K562 (cell line): ENCODE results near the gene TLR6. TPM values are rescaled to one million over a fixed set of nuclear protein-coding genes. Genes with fewer than 3 reads are reported as not detected.
A peak's percentile ranks its signal among the peaks of the same experiment; 100 is the strongest.

ENCODE experiments used
- ATAC-seq: fragments of 200-7000 bp; cut with Tn5 transposase; 3 replicates; pipeline ENCODE4 v1.9.1; 2020; ENCODE audit warnings: moderate library complexity
- BruUV-seq: library from RNA; stranded (reverse); fragments of 400-500 nt; replicated peaks from 2 replicates; lab custom pipeline; 2021; lab: Mats Ljungman, UMichigan
- CTCF ChIA-PET: fragments of 300-600 bp; formaldehyde crosslinking; extraction: SDS; loops from one replicate; lab custom pipeline; 2021; ENCODE audit warnings: low intra/inter-chr PET ratio; lab: Yijun Ruan, JAX
- POLR2A ChIA-PET: fragments of 300-600, 350-650 bp; sonication (Branson Sonifier 250); formaldehyde crosslinking; extraction: SDS; loops from one replicate; lab custom pipeline; 2021; ENCODE audit warnings: antibody characterized with exemption, inconsistent platforms; lab: Yijun Ruan, JAX
- DNase-seq, 4 experiments: peaks; one replicate each; pipeline versions ENCODE4 v3.0.0 to v3.0.0-alpha.2; 2011 to 2018; ENCODE audit warnings: low spot score in 3 of 4, mixed read lengths in 3 of 4; ENCODE audit errors: extremely low read depth in 1 of 4
- FAIRE-seq: peaks from 2 replicates; lab custom pipeline; 2011; peaks lifted over from hg19 to GRCh38; lab: Jason Lieb, UNC
- H2AFZ ChIP-seq: 2 replicates; pipeline ENCODE4 v1.6.0; 2011; ENCODE audit warnings: low read depth, low read length, control low read depth, inconsistent platforms
- H3K27ac ChIP-seq: fragments of 200-600 bp; 3 replicates; pipeline ENCODE4 v1.8.0; 2011; ENCODE audit warnings: low read depth, mild to moderate bottlenecking, control low read depth, inconsistent platforms, low read length, moderate library complexity, mixed read lengths; ENCODE audit errors: extremely low read depth
- H3K27me3 ChIP-seq, 2 experiments: fragments of 300-600 bp in 1 of 2; 2 replicates in 1 of 2; 3 replicates in 1 of 2; pipeline versions ENCODE4 v1.6.0 to v1.8.0; 2011; ENCODE audit warnings: inconsistent platforms in 2 of 2, low read length in 2 of 2, mild to moderate bottlenecking in 1 of 2, mixed read lengths in 1 of 2, moderate library complexity in 1 of 2; ENCODE audit not compliant: control insufficient read depth in 2 of 2, insufficient read depth in 2 of 2
- H3K36me3 ChIP-seq: fragments of 300-600 bp; 3 replicates; pipeline ENCODE4 v1.8.0; 2011; ENCODE audit warnings: mild to moderate bottlenecking, low read length, inconsistent platforms; ENCODE audit not compliant: control insufficient read depth, insufficient read depth
- H3K4me1 ChIP-seq, 2 experiments: fragments of 200-600 bp in 1 of 2; replicated peaks in 1 of 2; 2 replicates in 1 of 2; 3 replicates in 1 of 2; pipeline versions ENCODE4 v1.5.1 to v1.8.0; 2011; ENCODE audit warnings: inconsistent platforms in 2 of 2, low read length in 2 of 2, mild to moderate bottlenecking in 1 of 2, mixed read lengths in 1 of 2, moderate library complexity in 1 of 2; ENCODE audit not compliant: control insufficient read depth in 2 of 2, insufficient read depth in 2 of 2
- H3K4me2 ChIP-seq: 2 replicates; pipeline ENCODE4 v1.6.1; 2011; ENCODE audit warnings: low read length, control low read depth, inconsistent platforms, mixed read lengths; ENCODE audit not compliant: insufficient read depth
- H3K4me3 ChIP-seq: fragments of 200-600 bp; sonication (generic), shearing (Covaris generic); 2 replicates; pipeline ENCODE4 v1.5.1; 2016; ENCODE audit warnings: control low read depth, inconsistent platforms
- H3K79me2 ChIP-seq: fragments of 200-600 bp; 3 replicates; pipeline ENCODE4 v1.8.0; 2011; ENCODE audit warnings: low read length, inconsistent platforms; ENCODE audit not compliant: control insufficient read depth, insufficient read depth
- H3K9ac ChIP-seq, 2 experiments: 2 replicates each; pipeline versions ENCODE4 v1.6.0 to v1.6.1; 2011; ENCODE audit warnings: low read depth in 2 of 2, low read length in 2 of 2, control low read depth in 1 of 2, inconsistent platforms in 1 of 2, mild to moderate bottlenecking in 1 of 2, mixed read lengths in 1 of 2; ENCODE audit not compliant: insufficient read depth in 1 of 2
- H3K9me1 ChIP-seq: one replicate; pipeline ENCODE4 v1.6.0; 2011; ENCODE audit warnings: inconsistent platforms, mild to moderate bottlenecking, low read length, moderate library complexity; ENCODE audit not compliant: control insufficient read depth, insufficient read depth
- H3K9me3 ChIP-seq: replicated peaks from 2 replicates; pipeline ENCODE4 v1.5.1; 2011; ENCODE audit warnings: low read depth, low read length, inconsistent platforms; ENCODE audit not compliant: control insufficient read depth, insufficient read depth
- H4K20me1 ChIP-seq: replicated peaks from 2 replicates; pipeline ENCODE4 v1.6.1; 2011; ENCODE audit warnings: low read length, inconsistent platforms, mixed read lengths; ENCODE audit not compliant: control insufficient read depth, insufficient read depth
- ELF4 ChIP-seq: fragments of 450-650 bp; formaldehyde crosslinking; IDR thresholded peaks from 2 replicates; pipeline ENCODE4 v1.4.0; 2022; ENCODE audit warnings: missing genetic modification characterization
- HSF4 ChIP-seq: fragments of 250-450 bp; sonication (Bioruptor Pico); IDR thresholded peaks from 2 replicates; pipeline ENCODE4 v2.1.2; 2022; ENCODE audit warnings: mild to moderate bottlenecking, moderate library complexity, borderline replicate concordance
- KDM2B ChIP-seq: fragments of 250-450 bp; sonication (Bioruptor Pico); IDR thresholded peaks from 2 replicates; pipeline ENCODE4 v1.8.0; 2021; ENCODE audit warnings: mild to moderate bottlenecking, moderate library complexity
- KLF16 ChIP-seq: IDR thresholded peaks from 2 replicates; pipeline ENCODE4 v1.6.1; 2016; ENCODE audit warnings: antibody characterized with exemption
- NRF1 ChIP-seq, 2 experiments: fragments of 450-650 bp; IDR thresholded peaks in 1 of 2; conservative IDR thresholded peaks in 1 of 2; 2 replicates each; pipeline ENCODE4 v1.6.1; 2014; ENCODE audit warnings: mild to moderate bottlenecking in 2 of 2
- RAD21 ChIP-seq, 2 experiments: fragments of 250-450 bp in 1 of 2; fragments of 450-650 bp in 1 of 2; sonication (Bioruptor Pico) in 1 of 2; formaldehyde crosslinking in 1 of 2; IDR thresholded peaks in 1 of 2; conservative IDR thresholded peaks in 1 of 2; 2 replicates each; pipeline versions ENCODE4 v1.4.0 to v1.8.0; 2020 to 2022; ENCODE audit warnings: mild to moderate bottlenecking in 2 of 2, moderate library complexity in 1 of 2
- SP1 ChIP-seq: sonication (generic); formaldehyde crosslinking; IDR thresholded peaks from 2 replicates; pipeline ENCODE4 v1.8.1; 2022; ENCODE audit warnings: mild to moderate bottlenecking, missing genetic modification reagents
- WGBS: fragments of 100-300 bp; shearing (Covaris generic); methylation state at CpG from one replicate; pipeline ENCODE4 v1.1.6; 2016; ENCODE audit warnings: low coverage, mixed read lengths; ENCODE audit not compliant: insufficient coverage; ENCODE audit errors: missing lambda C conversion rate; 5-methylcytosine and 5-hydroxymethylcytosine counted together
- in situ Hi-C: fragments of 300-500 bp; cut with MboI; formaldehyde crosslinking; loops from 4 replicates; pipeline ENCODE4 v1.15.0; 2018; ENCODE audit warnings: inconsistent platforms, mixed read lengths
- intact Hi-C: fragments of 100-400 bp; cut with micrococcal nuclease; formaldehyde crosslinking; loops from 2 replicates; pipeline ENCODE4 v1.14.2; 2022
- polyA plus RNA-seq, 8 experiments: library from polyadenylated mRNA; depleted of rRNA in 4 of 8; stranded (reverse) in 5 of 8; unstranded in 3 of 8; fragments of >200 nt; fragmentation: Nextera tagmentation in 2 of 8; fragmentation: Illumina TruSeq in 1 of 8; extraction: Ambion mirVana in 2 of 8; extraction: Trizol in 1 of 8; gene quantifications; 2 replicates each; pipeline versions ENCODE4 v1.2.1 to v1.2.3, GENCODE V29; 2011 to 2014; ENCODE audit warnings: inconsistent platforms in 1 of 8, missing spikeins in 1 of 8
- total RNA-seq, 7 experiments: library from RNA; depleted of rRNA in 6 of 7; stranded (reverse); fragments of >200 nt in 6 of 7; fragmentation: Illumina TruSeq in 2 of 7; extraction: Trizol in 2 of 7; gene quantifications; 2 replicates each; pipeline versions ENCODE4 v1.2.1 to v1.2.3, GENCODE V29; 2011 to 2021; ENCODE audit warnings: low replicate concordance in 1 of 7
- TF ChIP-seq, protein P1 (sequence below), 2 experiments: fragments of 450-650 bp; formaldehyde crosslinking in 1 of 2; IDR thresholded peaks; 2 replicates each; pipeline versions ENCODE4 v1.4.0 to v1.6.1; 2014 to 2020; ENCODE audit warnings: mild to moderate bottlenecking in 2 of 2, borderline replicate concordance in 1 of 2, low read depth in 1 of 2
- TF ChIP-seq, protein P2 (sequence below), 3 experiments: IDR thresholded peaks in 2 of 3; conservative IDR thresholded peaks in 1 of 3; 2 replicates each; pipeline ENCODE4 v1.5.1; 2011 to 2012; ENCODE audit warnings: low read length in 3 of 3, mild to moderate bottlenecking in 3 of 3, control low read depth in 2 of 3, improper control_type of control experiment in 1 of 3, inconsistent platforms in 1 of 3, low read depth in 1 of 3, mixed read lengths in 1 of 3, moderate library complexity in 1 of 3; ENCODE audit not compliant: insufficient read depth in 2 of 3

TLR6 gene
- total and polyA plus RNA-seq, 9 of the 15 experiments (the other 6 are each of a cell fraction or from before 2014, with no cell fraction given) = 0.08 to 1.9 (median 0.91) TPM

DNA sequence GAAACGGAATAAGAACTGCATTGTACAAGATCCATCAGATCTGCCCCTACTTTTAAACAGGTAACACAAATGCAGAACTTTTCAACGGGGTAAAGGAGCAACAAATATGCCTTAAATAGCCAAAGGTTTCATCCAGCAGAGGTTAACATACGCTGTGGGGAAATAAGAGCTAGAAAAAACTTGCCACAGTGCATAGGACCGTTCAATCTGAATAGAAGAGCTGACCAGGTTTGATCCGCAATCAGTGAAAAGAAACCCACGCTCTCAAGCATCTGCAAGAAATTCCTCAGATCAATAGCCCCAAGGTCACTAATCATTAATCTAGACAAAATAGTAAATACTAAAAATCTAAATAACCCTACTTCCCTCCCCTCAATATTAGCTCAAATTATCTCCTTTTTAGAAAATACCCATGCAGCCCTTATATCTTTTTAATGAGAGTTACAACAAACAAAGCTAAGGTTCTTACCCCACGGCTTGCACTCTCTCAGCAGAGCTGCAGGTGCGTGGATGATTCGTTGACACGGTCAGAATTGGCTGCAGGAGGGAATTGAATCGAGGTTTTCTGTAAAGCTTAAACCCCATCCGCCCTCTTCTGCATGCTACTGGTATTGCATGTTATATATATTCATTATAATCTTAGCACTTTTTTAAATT lies 74.0 kb downstream of the TLR6 start, which contains the start of gene TLR10:
TSS of gene TLR10 (minus strand) at position 539 of the 657 bp plus-strand sequence. CDS start 7,400 bp downstream, outside the sequence.
- BruUV-seq = no TSS peak
- Histone ChIP-seq H3K27ac (no peak within 1 kb of the TSS), H3K9me3 (no peaks in the 10 kb centered on the region), H3K36me3 (no peaks in the 10 kb centered on the region), H3K4me3 (no peak within 1 kb of the TSS), H3K27me3 (peaks cover 0 to 9% of the 10 kb centered on the region in 2 experiments; a peak in 3 of 5 replicates), H4K20me1 (no peaks in the 10 kb centered on the region), H3K9me1 (no peaks in the 10 kb centered on the region), H3K9ac (no peak within 1 kb of the TSS), H3K79me2 (no peaks in the 10 kb centered on the region), H3K4me1 (no peaks in the 10 kb centered on the region), H3K4me2 (no peak within 1 kb of the TSS), H2AFZ (no peak within 1 kb of the TSS)
- FAIRE-seq (peak; percentile 85), DNase-seq (peak; percentile 39 to 60 (median 42)), ATAC-seq (peak; percentile 84)
- WGBS = 4% methylated on average over 12 of the region's 12 CpGs
- TF ChIP-seq KDM2B (no peak), SP1 (no peak), KLF16 (no peak), NRF1 (conservative IDR thresholded peaks at IDR 0.05 in 1 of 2, IDR thresholded peaks at IDR 0.05 in 1 of 2) (no peak), HSF4 (no peak), RAD21 (CRISPR knock-in tag; conservative IDR thresholded peaks at IDR 0.05 in 1 of 2, IDR thresholded peaks at IDR 0.05 in 1 of 2) (peak; percentile 60 to 71), ELF4 (CRISPR knock-in tag) (no peak)
- TF ChIP-seq, protein P1, sequence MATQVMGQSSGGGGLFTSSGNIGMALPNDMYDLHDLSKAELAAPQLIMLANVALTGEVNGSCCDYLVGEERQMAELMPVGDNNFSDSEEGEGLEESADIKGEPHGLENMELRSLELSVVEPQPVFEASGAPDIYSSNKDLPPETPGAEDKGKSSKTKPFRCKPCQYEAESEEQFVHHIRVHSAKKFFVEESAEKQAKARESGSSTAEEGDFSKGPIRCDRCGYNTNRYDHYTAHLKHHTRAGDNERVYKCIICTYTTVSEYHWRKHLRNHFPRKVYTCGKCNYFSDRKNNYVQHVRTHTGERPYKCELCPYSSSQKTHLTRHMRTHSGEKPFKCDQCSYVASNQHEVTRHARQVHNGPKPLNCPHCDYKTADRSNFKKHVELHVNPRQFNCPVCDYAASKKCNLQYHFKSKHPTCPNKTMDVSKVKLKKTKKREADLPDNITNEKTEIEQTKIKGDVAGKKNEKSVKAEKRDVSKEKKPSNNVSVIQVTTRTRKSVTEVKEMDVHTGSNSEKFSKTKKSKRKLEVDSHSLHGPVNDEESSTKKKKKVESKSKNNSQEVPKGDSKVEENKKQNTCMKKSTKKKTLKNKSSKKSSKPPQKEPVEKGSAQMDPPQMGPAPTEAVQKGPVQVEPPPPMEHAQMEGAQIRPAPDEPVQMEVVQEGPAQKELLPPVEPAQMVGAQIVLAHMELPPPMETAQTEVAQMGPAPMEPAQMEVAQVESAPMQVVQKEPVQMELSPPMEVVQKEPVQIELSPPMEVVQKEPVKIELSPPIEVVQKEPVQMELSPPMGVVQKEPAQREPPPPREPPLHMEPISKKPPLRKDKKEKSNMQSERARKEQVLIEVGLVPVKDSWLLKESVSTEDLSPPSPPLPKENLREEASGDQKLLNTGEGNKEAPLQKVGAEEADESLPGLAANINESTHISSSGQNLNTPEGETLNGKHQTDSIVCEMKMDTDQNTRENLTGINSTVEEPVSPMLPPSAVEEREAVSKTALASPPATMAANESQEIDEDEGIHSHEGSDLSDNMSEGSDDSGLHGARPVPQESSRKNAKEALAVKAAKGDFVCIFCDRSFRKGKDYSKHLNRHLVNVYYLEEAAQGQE (IDR thresholded peaks at IDR 0.05; ENCODE audit: borderline replicate concordance) = peak; percentile 47; the same call in 1 of the 2 replicates
- TF ChIP-seq, protein P1 (CRISPR knock-in tag; IDR thresholded peaks at IDR 0.05; ENCODE audit: low read depth) = no peak
- TF ChIP-seq, protein P2, sequence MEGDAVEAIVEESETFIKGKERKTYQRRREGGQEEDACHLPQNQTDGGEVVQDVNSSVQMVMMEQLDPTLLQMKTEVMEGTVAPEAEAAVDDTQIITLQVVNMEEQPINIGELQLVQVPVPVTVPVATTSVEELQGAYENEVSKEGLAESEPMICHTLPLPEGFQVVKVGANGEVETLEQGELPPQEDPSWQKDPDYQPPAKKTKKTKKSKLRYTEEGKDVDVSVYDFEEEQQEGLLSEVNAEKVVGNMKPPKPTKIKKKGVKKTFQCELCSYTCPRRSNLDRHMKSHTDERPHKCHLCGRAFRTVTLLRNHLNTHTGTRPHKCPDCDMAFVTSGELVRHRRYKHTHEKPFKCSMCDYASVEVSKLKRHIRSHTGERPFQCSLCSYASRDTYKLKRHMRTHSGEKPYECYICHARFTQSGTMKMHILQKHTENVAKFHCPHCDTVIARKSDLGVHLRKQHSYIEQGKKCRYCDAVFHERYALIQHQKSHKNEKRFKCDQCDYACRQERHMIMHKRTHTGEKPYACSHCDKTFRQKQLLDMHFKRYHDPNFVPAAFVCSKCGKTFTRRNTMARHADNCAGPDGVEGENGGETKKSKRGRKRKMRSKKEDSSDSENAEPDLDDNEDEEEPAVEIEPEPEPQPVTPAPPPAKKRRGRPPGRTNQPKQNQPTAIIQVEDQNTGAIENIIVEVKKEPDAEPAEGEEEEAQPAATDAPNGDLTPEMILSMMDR (IDR thresholded peaks at IDR 0.05 in 2 of 3, conservative IDR thresholded peaks at IDR 0.05 in 1 of 3; ENCODE audit: insufficient read depth in 2 of 3, low read depth in 1 of 3, low read length in 3 of 3) = peak; percentile 52 to 72 (median 59)
- in situ Hi-C loops (no loop called here), intact Hi-C loops (loop anchor here (2.0 to 5.0 kb wide), 2 partner anchors 75 to 720 kb away; partner anchors contain the start of gene TLR6)
- POLR2A ChIA-PET = interaction anchor here (0.5 to 1.2 kb wide), 5 partner anchors 11 to 224 kb away, joined by 3 to 4 read pairs (median 3); no protein-coding TSS in a partner anchor
- CTCF ChIA-PET = interaction anchor here (0.5 to 1.9 kb wide), 3 partner anchors 602 to 720 kb away, joined by 3 to 14 read pairs (median 5); no protein-coding TSS in a partner anchor
